RPMI8226 (cell line): ENCODE results near the gene HNRNPK.

Experiments
- DNase-seq: peaks from one replicate; pipeline ENCODE4 v3.0.0-alpha.2; 2015

Gene HNRNPK

DNA sequence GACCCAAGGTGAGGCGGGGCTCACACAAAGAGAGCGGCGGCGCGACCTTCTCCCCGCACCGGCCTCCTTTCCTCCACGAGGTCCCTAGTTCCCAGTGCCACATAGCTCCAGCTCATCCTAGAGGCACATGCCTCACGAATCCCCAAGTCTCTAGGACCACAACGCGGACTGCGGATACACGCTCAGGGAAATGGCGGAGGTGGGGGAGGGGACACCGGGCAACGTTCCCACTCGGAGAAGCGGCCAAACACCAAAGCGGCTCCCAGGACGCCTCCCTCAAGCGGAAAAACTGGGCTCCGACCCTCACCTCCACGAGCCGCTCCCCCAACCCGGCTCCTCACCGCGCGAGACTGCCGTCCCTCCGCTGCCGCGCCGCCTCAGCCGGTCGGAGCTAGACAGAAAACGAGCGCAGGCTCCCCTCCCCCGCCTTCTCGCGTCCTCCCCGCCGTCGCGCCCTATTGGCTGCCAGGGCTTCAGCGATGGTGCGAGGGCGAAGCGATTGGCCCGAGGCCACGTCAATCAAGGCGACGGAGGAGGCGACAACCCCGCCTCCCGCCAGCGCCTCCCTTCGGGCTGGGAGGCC is at the start of gene HNRNPK:
HNRNPK (minus strand) TSS at position 404 of the 583 bp plus-strand sequence. CDS start 1,963 bp downstream, outside the sequence.
- DNase-seq = peak; percentile 99

DNA sequence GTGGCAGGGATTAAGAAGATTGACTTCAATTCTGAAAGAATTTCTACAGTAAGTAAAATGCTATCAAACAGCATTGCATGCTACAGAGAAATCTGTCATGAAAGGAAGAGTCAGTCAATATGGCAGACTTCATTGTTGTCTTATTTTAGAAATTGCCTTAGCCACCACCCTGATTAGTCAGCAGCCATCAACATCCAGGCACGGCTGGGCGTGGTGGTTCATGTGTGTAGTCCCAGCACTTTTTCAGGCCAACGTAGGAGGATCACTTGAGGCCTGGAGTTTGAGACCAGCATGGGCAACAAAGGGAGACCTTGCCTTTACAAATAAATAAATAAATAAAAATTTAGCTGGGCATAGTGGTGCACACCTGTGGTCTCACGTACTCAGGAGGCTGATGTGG is 47.2 kb upstream of the HNRNPK start:
- no peak for DNase-seq

DNA sequence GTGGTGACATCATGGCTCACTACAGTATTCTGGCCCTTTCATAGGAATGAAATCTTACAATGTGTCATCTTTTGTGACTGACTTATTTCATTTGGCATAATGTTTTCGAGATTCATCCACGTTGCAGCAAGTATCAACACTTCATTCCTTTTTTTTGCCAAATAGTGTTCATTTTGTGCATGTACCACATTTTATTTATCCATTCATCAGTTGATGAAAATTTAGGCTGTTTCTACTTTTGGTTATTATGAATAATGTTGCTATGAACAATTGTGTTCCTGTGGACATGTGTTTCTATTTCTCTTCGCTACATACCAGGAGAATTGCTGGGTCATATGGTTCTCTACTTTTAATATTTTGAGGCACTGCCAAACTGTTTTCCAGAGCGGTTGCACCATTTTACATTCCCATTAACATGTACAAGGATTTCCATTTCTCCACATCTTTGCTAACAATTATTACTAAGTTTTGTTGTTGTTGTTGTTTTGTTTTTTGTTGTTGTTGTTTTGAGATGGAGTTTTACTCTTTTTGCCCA is 44.1 kb upstream of the HNRNPK start:
- no peak for DNase-seq

DNA sequence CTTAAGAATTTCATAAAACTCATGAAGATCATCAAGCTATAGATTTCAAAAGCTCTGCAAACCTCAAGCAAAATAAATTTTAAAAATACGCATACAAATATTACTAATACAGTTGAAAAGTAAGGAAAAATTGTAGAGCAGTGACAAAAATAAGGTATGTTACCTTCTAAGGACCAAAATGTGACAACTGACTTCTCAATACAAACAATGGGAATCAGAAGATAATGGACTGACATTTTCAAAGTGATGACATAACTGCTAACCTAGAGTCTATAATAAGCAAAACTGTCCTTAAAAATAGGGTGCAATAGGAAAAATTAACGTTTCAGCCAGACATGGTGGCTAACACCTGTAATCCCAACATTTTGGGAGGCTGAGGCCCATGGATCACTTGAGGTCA is 27.6 kb upstream of the HNRNPK start:
- DNase-seq = no peak

DNA sequence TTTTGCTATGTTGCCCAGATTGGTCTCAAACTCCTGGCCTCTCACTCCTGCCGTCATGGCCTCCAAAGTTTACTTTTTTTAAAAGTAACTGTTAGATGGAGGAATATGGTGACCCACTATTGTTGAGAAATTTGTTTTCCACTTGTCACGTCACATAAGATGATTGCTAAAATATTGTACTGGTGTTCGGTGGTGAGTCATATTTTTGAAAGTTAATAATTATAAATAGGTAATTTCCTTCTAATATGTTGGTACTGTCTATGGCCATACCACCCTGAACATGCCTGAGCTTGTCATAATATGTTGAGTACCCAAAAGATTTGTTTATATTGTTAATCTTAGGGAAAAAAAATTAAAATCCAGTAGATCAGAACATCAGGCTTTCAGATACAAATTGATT is 23.2 kb upstream of the HNRNPK start:
- DNase-seq = no peak

DNA sequence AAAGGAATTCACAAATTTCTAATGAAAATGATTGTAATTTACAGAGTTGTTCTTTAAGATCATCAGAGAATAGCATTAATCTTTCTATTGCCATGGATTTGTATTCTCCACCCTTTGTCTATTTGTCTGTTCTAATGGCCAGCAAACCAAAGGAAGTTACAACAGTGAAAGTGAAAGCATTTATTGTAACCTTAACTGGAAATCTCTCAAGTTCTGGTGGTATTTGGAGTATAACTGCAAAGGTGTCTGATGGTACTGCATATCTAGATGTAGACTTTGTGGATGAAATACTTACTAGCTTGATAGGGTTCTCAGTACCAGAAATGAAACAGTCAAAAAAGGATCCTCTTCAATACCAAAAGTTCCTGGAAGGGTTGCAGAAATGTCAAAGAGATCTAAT is 22.3 kb upstream of the HNRNPK start:
- no peak for DNase-seq

DNA sequence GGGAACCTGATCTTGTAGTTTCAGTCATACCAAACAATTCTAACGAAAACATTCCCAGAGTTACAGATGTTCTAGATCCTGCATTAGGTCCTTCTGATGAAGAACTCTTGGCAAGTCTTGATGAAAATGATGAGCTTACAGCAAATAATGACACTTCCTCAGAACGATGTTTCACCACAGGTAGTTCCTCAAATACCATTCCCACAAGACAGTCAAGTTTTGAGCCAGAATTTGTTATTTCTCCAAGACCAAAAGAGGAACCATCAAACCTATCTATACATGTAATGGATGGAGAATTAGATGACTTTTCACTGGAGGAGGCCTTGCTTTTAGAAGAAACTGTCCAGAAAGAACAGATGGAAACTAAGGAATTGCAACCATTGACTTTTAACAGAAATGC is 21.6 kb upstream of the HNRNPK start:
- no peak for DNase-seq

DNA sequence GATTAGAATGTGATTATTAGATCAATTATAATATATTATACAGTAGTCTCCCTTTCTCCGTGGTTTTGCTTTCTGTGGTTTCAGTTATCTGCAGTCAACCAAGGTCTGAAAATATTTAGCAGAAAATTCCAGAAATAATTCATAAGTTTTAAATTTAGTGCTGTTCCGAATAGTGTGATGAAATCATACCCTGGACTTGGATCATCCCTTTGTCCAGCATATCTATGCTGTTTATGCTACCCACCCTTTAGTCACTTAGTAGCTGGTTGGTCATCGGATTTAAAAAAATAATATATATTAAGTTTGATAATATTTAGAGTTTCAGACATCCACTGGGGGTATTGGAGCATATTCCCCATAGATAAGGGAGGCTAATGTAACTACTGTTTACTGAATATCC is 20.2 kb upstream of the HNRNPK start:
- no peak for DNase-seq

DNA sequence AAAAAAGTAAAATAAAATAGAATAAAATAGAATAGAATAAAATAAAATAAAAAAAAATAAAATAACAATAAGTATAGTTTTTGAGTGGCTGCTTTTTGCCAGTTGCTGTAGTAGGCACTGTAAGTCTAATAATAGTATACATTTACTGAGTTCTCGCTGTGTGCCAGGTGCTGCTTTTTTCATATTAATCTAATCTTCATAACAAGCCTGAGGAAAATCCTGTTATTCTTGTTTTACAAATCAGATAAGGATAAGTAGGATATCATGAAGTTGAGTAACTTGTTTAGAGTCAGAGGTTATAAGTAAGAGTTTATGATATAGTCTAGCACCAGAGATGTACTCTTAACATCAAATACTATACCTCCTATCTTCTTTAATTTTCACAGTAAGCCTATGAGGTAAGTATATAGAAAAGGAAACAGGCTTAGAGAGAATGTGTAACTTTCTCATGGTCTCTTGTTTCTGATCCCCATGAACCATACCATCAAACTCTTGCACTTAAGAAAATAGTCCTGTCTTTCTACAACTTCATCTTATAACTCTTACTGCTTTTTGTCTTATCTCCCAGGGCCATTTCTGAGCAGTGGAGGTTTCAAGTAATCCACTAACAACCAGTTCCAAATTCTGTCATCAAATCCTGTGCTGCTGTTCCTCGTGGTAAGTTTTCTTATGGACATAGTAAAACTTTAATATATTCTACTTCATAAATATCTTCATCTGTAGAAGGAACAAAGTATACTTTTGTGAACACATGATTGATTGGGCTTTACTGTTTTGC is 19.3 kb upstream of the HNRNPK start:
- no peak for DNase-seq

DNA sequence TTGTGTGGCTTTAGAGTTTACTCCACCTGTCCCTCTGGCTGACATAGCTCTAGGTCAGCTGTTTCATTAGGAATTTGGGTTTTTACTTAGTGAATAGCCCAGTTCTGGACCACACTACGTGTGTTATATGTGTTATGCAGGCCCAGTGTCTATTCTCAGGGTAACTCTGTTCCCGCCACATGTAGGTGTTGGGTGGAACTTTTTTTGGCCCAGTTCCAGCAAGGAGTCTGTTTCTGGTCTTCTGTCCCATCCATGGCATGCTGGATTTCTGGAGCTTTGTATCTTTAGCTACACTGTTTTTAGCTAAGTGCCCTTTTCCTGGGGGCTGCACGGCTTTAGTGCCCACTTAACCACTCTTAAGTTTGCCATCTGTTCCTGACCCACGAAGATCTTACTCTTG is 16.1 kb upstream of the HNRNPK start:
- no peak for DNase-seq

DNA sequence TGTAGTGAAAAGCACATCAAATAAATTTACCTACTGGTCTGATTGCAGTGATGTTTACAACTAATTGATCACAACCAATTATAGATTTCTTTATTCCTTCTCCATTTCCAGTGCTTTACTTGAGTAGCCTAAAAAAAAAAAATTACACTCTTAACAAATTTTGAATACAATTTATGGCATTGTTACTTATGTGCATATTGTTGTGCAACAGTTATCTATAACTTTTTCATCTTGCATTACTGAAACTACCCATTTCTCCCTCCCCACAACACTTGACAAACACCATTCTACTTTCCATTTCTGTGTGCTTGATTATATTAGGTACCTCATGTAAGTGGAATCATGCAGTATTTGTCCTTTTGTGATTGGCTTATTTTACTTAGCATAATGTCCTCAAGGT is 12.9 kb upstream of the HNRNPK start:
- DNase-seq = no peak

DNA sequence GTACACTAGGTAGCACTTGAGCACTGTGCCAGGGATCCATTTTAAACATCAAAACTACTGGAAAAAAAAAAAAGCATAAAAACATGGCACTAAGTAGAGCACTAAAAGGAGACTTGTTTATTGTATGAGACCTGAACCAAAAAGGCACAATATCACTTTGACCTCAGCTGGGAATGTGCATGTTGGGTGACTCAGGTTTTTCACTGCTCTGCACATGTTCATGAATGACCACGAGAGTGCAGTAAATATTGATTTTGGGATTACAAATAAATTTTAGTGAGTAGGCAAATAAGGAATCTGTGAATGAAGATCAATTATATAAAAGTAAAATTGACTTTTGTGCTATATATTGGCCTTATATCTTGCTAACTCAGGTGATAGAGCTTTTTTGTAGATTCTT is 12.4 kb upstream of the HNRNPK start:
- no peak for DNase-seq

DNA sequence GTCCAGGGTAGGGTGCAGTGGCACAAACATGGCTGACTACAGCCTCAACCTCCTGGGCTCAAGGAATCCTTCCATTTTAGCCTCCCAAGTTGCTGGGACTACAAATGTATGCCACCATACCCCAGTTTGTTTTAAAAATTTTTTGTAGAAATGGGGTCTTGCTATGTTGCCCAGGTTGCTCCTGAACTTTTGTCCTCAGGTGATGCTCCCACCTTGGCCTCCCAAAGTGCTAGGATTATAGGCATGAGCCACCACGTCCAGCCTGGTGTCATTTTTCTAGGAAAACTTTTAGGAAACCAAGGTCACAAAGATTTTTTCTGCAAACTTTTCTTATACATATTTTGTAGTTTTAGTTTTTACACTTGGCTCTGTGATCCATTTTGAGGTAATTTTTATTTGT is 11.3 kb upstream of the HNRNPK start:
- no peak for DNase-seq

DNA sequence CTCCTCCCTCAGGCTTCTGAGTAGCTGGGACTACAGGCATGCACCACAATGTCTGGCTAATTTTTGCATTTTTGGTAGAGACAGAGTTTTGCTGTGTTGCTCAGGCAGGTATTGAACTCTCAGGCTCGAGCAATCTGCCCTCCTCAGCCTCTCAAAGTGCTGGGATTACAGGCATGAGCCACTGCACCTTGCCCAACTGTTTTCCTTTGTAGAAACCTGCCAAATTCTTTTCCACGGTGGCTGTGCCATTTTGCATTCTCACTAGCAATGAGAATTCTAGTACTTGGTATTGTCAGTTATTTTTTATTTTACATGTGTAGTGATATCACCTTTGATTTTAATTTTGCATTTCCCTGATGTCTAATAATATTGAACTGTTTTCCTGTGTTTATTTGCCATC is 8.4 kb upstream of the HNRNPK start:
- DNase-seq = no peak

DNA sequence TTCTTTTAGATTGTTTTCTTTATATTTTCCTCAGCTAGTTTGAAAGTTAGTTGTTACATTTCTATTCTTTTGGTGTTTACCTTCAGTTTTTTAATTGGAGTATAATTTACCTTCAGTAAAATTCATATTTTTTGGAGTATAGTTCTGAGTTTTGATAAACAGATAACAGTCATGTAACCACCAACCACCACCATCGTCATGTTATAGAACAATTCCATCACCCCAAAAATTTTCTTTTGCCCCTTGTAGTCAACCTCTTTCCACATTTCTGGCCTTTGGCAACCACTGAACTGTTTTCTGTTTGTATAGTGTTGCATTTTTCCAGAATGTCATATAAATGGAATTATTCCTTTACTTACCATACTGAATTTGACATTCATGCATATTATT is 7.4 kb upstream of the HNRNPK start:
- DNase-seq = no peak

DNA sequence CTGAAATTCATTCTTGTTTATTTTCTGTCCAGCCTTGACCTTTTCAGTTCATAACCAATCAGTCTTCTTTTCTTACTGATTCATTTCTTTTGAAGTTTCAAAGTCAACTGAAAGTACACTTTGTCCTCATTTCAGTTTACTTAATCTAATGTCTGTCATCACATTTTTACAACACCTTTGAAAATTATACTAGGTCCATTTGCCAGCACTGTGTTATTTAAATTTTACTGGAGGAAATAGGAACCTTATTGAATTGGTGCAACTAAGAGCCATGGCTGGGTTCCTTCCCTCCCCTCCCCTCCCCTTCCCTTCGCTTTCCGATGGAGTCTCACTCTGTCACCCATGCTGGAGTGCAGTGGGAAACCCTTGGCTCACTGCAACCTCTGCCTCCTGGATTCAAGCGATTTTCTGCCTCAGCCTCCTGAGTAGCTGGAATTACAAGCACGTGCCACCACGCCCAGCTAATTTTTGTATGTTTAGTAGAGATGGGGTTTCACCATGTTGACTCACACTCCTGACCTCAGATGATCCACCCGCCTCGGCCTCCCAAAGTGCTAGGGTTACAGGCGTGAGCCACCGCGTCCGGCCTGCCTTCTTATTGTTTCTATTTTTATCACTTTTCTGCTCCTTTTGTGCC is 6.9 kb upstream of the HNRNPK start:
- no peak for DNase-seq

DNA sequence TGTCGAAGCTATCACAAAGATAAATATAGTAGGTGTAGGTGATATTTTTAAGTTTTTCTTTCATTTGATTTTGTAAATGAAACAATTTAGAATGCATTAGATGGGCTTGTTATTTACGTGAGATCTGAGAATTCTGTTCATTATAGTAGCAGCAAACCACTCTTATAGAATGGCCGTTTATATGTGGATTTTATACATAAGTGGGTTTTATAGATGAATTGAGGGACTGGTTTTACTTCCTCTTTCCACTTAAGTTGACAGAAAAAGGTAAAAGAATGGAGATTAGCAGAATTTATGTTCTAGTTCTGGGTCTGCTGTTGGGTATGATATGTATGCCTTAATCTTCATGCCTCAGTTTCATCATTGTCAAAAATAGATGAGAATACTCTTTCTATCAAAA is 6.2 kb upstream of the HNRNPK start:
- DNase-seq = no peak

DNA sequence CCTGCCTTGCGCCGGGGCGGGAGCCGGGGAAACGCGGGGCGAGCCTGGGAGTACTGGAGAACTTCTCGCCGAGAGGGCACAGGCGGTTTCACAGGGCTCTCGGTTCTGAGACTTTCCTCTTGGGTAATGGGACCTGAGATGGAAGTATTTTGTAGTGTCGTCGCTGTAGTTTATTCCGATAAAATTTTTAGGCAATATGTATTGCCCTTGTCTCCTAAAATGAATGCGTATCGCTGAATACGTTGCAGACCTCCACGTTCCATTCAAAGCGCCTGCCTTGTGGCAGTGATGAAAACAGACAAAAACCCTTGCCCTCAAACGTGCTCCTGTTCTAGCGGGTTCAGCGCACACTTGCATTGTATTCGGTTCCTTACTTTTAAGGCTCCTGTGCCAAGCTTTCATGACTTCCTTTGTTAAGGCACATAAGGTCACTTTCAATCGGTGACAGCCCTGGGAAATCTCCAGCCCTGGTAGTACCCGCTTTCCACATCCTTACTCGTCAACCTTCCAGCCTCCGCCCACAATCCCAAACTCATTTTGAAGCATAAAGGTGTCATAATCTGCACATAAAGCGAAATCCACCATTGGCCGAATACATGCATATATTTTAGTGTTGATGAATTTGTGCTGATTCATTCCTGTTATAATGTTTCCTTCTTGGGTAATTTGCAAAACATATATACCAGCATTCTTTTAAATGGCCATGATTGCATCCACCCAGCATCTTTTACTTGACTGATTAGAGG is 1.3 kb upstream of the HNRNPK start:
- peak; percentile 34 for DNase-seq

DNA sequence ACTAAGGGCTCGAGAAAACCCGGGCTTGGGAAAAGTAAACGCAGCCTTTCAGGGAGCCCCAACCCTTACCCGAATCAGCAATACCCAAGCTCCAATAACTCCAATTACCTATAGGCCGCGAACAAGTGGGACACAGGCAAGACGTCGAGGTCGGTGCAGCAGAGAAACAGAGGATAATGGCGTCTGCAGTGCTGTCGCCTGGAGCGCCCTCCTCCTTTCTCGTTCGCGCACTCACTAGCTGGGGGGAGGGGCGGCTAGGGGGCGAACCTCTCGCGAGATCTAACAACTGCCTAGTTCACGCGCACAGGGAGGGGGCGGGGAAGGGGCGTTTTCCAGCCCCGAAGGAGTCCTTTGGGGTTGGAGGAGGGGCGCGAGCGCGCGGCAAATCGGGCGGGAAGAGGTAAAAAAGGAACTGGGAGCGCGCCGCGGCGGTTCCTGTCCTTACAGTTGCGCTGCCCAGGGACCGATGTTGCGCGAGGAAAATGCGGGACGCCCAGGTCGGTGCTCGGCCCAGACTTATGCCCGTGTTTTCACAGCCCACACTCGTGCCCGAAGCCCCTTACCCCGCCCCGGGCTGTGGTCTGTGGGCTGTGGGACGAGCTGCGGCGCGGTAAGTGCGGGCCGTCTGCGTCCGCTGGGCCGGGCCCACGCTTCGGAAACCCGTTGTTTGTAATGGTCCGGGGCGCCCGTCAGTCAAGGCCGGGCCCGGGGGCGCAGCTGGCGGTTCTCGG is 545 bp upstream of the HNRNPK start, which contains the start of gene RMI1:
RMI1 (plus strand) TSS at position 411 of the 731 bp plus-strand sequence. CDS start 20,182 bp downstream, outside the sequence.
- DNase-seq = peak; percentile 99

DNA sequence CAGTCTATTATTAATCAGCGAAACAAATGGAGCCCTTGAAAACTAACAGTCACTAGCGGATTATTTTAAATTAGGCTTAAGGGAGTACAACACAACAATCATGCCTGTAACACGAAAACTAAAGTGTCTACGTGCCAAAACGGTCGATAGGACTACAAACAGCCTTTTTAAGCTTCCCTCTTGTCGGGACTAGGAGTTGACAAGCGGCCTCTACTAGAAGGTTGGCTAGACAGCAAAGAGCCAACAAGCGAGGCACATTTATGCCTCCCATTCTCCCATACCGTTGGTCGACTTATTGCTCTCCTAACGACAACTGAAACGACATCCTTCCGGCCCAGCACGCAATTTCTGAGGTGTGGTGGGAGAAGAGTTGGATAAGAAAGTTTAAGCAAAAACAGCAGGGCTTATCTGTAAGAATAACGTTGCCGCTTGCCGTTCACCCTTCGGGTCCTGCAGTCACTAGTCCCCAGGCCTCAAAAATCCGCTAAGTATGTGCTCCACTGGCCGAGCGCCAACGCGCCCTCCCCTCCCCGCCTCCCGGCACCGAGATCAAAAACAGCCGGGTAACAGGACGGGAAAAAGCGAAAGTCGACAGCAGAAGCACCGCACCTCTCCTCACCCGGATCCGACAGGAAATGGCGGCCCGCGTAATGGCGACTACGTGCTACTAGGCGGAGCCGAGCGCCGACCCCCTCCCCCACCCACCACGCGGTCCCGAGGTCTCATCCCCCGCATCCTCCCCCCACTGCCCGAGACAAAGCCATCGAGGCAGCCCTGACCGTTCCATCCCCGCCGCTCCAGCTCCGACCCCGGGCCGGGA is 813 bp downstream of the HNRNPK start:
- DNase-seq = peak; percentile 87

DNA sequence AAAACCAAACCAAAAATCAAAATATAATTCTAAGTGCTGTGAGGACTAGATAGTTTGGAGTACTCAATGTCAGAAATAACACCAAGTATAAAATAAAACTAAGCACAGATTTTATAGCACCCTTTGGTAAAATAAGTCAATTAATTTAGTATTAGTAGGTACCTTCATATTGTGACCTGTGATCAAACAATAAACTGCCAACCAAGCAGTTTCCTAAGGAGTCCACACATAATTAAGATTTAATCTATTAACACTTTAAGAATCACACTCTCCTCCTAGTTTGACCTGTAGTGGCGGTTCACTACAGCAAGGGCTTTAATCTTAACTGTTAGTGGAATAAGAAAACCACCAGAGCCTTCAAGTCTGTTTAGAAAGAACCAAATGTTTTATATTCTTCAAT is 2.8 kb downstream of the HNRNPK start:
- no peak for DNase-seq

DNA sequence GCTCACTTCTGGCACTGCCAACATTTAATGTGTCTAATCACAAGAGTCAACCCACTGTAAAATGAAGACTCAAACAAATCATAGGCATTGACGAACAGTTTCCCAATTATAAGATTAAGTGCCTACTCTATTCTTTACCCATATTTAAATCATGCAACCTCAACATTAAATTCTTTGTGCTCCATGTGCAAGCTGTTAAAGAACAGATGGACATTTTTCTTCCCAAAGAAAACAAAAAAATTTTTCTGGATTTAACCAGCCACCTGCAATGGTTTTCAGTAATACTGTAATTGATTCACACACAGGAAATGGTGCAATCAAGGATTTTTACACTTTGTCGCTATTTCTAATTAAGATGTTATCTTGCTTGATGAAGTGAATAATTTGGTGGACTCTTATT is 3.6 kb downstream of the HNRNPK start:
- DNase-seq = no peak
